NCI-H1105 (cell line): ENCODE measurements around the gene NCKAP5L.
"Not testable (repeated sequence)": the region's sequence is repeated elsewhere in the genome, so short reads cannot be mapped to it uniquely, and the experiment has no call there.

ENCODE experiments used
- DNase-seq: peaks from one replicate; lab custom pipeline; 2025; lab: John Stamatoyannopoulos, UW

The NCKAP5L gene

DNA sequence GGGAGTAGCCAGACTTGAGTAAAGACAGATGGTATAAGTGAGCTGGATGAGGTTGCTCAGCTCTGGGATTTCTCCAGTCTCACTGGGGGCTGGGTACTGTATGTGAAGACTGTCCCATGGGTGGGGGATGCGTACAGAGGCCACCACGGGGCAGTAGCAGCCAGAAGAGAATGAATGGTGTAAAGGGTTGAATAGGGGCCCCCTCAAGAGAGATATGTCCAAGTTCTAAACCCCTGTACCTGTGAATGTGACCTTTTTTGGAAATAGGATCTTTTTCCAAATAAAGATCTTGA, 36.5 kb upstream of the NCKAP5L start:
- DNase-seq = no peak

GRCh38 chr12:49863946-49864797, 36.0 kb upstream of the NCKAP5L start:
- DNase-seq = no peak

DNA sequence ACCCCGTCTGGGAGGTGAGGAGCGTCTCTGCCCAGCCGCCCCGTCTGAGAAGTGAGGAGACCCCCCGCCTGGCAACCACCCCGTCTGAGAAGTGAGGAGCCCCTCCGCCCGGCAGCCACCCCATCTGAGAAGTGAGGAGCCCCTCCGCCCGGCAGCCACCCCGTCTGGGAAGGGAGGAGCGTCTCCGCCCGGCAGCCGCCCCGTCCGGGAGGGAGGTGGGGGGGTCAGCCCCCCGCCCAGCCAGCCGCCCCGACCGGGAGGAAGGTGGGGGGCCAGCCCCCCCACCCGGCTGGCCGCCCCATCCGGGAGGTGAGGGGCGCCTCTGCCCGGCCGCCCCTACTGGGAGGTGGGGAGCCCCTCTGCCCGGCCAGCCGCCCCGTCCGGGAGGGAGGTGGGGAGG, 32.7 kb upstream of the NCKAP5L start:
- not testable (repeated sequence) for DNase-seq

- not testable (repeated sequence) for DNase-seq
These were observed 27.7 kb upstream of the NCKAP5L start for GRCh38 chr12:49855890-49856289.

DNA sequence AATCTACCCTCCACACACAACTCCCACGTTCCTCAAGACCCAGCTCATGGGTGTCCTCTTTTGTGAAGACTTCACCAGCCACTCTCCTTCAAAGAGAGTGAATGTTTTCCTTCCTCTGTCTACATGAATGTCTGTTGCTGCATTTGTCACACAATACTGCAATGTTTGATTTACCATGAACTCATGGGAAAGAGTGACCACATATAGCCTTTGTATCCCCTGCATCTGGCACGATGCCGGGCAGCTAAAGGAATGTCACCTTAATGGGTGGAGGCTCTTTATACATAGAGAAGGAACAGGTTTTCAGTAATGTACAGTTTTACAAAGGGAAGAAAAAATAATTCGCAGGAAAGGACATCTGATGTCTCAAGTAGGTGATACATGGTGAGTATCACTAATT, 26.8 kb upstream of the NCKAP5L start:
- no peak for DNase-seq

GRCh38 chr12:49853671-49854070, 25.5 kb upstream of the NCKAP5L start:
- no peak for DNase-seq

GRCh38 chr12:49847161-49847560, 18.9 kb upstream of the NCKAP5L start:
- DNase-seq = no peak

DNA sequence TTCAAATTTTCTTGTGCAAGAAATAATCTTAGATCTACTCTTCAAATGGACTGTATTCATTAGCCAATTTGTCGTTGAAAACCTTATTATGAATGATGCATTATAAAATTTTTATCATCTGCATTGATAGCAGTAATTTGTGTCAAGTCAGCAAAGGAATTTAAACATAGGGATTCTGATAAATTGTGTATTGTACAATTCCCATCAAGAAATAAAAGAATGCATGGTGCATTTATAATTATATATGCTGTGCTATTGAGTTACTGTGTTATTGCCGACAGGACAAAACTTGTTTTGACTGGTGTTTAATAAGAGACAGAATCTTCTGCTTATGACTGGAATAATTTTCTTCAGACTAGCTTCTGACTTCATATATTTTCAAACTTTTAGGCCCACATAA, 17.8 kb upstream of the NCKAP5L start:
- DNase-seq = no peak

DNA sequence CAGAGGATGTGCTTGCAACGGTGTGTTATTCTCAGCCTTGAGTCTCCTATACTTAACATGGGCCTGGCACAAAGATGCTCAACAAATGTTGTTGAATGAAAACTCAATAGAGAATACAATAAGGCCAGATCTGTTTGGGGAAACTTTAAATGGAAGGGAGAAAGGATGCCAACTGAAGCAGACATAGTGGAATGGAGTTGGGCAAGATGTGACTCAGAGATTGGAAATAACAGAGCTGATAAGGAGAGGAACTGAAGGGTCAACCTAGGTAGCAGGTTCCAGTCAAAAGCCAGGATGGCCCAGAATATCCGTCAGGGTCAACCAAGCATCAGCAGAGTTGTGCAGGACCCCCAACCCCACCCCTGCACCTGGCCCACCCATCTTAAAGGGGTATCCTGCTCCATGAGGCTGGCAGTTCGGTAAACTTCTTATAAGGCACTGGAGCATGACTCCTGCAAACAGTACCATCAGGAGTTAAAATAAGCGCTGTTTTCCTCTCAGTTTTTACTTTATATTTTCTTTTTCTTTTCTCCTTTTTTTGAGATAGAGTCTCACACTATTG, 15.7 kb upstream of the NCKAP5L start:
- no peak for DNase-seq

- DNase-seq = no peak
These were observed 15.2 kb upstream of the NCKAP5L start for GRCh38 chr12:49843411-49843810.

GRCh38 chr12:49842519-49843352, 14.5 kb upstream of the NCKAP5L start, which contains the start of gene BCDIN3D:
TSS of gene BCDIN3D (minus strand) at chr12:49843106. CDS start at chr12:49843087, 19 bp downstream.
- peak; percentile 54 for DNase-seq

- DNase-seq = no peak
These were observed 10.9 kb upstream of the NCKAP5L start for GRCh38 chr12:49838973-49839633.

GRCh38 chr12:49832836-49833421, 4.7 kb upstream of the NCKAP5L start:
- no peak for DNase-seq

- no peak for DNase-seq
These were observed 3.5 kb upstream of the NCKAP5L start for GRCh38 chr12:49831717-49832116.

DNA sequence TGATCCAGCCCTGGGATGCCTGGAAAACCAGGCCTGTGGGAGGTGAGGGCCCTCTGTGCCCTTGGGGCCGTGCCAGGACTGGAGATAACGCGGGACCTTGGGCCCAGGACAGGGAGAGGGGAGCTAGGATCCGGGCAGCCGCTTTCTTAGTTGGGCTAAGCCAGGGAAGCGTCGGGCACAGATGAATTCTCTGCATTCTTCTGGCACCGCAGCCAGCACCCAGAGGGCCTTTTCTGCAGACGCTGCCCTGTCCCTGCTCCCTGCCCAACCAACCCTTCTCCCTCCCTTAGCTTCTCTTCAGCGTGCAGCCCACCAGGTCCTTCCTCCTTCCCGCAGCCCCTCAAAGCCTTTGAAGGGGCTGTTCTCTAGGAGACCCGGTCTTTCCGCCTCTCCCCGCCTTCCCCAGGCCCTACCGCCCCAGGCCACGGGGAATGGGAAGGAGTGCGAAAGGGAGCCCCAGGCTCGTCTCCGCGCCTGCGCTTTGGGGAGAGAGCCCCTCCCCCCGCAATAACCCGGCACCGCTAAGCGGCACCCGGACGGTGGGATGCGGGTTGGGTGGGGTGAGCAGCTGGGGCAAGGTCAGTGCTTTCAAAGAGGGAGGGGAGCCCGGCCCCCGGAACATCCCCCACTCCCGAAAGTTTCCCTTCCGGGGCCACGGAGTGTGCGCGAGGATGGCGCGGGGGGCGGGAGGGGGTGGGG, 663 bp downstream of the NCKAP5L start:
- peak; percentile 23 for DNase-seq

DNA sequence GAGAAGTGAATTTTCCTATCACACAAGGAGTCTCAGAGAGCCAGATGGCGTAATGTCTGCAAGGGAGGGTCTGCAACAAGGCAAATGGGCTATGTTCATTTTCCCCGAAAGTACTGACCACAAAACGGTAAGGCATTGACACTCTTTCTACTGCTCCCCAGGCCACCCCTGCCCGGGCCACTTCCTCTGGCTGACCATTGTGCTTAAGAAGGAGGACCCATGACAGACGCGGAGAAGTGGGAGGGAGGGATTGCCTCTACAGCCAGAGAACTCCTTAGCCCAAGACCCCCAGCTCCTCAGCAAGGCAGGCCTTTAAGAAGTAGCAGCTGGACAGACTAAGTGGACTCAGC, 1.2 kb downstream of the NCKAP5L start:
- DNase-seq = no peak

DNA sequence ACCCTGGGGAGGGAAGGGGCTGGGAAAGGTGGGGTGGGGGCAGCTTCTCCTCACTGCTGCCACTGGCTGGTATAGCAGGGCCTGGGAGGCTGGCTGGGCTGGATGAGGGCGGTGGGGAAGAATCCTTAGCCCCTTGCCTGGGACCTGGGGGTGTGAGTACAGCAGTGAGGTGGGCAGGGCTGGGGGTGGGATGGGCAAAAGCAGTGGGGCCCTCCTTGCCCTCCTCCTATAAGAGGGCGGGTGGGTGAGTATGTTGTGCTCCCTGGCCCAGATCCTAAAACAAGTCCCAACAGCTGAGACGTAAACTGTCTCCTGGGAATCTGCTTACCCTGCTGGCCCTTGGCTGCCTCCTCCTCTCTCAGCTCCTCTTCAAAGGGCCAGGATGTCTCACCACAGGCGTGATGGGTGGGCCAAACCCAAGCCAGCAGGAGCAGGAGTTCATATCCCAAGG, 2.2 kb downstream of the NCKAP5L start:
- DNase-seq = no peak

- DNase-seq = no peak
These were observed 2.7 kb downstream of the NCKAP5L start for GRCh38 chr12:49825360-49825970.

- no peak for DNase-seq
These were observed 3.3 kb downstream of the NCKAP5L start for GRCh38 chr12:49824895-49825294.

DNA sequence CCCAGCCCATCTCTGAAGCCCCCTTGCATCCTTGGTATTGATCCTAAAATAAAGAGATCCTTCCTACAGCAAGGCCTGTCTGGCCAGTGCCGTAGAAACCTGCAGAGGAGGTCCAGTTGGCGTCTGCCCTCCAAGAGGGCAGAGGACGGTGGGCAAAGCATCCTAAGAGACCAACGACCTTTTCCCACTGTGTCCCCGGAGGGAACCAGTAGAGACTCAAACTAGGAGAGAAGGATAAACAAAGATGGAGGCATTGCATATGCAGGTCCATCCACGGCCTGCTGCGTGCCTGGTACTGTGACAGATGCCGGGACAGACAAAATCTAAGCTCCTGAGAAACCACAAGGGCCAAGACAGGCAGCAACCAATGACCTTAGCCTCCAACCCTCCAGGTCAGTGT, 3.8 kb downstream of the NCKAP5L start:
- no peak for DNase-seq

- no peak for DNase-seq
These were observed 4.3 kb downstream of the NCKAP5L start for GRCh38 chr12:49823951-49824350.
